ENCODE results near the gene CTCFL.
"Not testable (repeated sequence)": the region's sequence is repeated elsewhere in the genome, so short reads cannot be mapped to it uniquely, and the experiment has no call there.

Gene CTCFL

GRCh38 chr20:57512432-57512831, 12.5 kb downstream of the CTCFL start:
- no peak for TF ChIP-seq POLR2AphosphoS5 (IDR thresholded peaks at IDR 0.05; ENCODE audit: low read depth, low read length)
- no peak for TF ChIP-seq POLR2A (IDR thresholded peaks at IDR 0.05; ENCODE audit: low read depth, low read length)
- no peak for TF ChIP-seq PAX5 (IDR thresholded peaks at IDR 0.05; ENCODE audit: insufficient read depth, low read length, severe bottlenecking)
- TF ChIP-seq TAF1 (IDR thresholded peaks at IDR 0.05; ENCODE audit: low read depth, low read length): no peak
- DNase-seq (ENCODE audit: insufficient read length, low spot score) (no peak), FAIRE-seq (no peak)

- not testable (repeated sequence) for DNase-seq (ENCODE audit: insufficient read length, low spot score); FAIRE-seq
These were observed 13.2 kb downstream of the CTCFL start for GRCh38 chr20:57511709-57512108.

GRCh38 chr20:57509665-57510237, 15.2 kb downstream of the CTCFL start:
- FAIRE-seq (no peak), DNase-seq (ENCODE audit: insufficient read length, low spot score) (no peak)
- TF ChIP-seq POU2F2 (IDR thresholded peaks at IDR 0.05; ENCODE audit: low read depth, low read length) (no peak), PAX5 (IDR thresholded peaks at IDR 0.05; ENCODE audit: insufficient read depth, low read length, severe bottlenecking) (no peak), TAF1 (IDR thresholded peaks at IDR 0.05; ENCODE audit: low read depth, low read length) (no peak), POLR2A (IDR thresholded peaks at IDR 0.05; ENCODE audit: low read depth, low read length) (no peak), POLR2AphosphoS5 (IDR thresholded peaks at IDR 0.05; ENCODE audit: low read depth, low read length) (no peak)

- TF ChIP-seq PAX5 (IDR thresholded peaks at IDR 0.05; ENCODE audit: insufficient read depth, low read length, severe bottlenecking) (no peak), POLR2AphosphoS5 (IDR thresholded peaks at IDR 0.05; ENCODE audit: low read depth, low read length) (no peak), SPI1 (IDR thresholded peaks at IDR 0.05; ENCODE audit: low read depth, low read length) (no peak), POU2F2 (IDR thresholded peaks at IDR 0.05; ENCODE audit: low read depth, low read length) (no peak), TAF1 (IDR thresholded peaks at IDR 0.05; ENCODE audit: low read depth, low read length) (no peak), POLR2A (IDR thresholded peaks at IDR 0.05; ENCODE audit: low read depth, low read length) (no peak)
- DNase-seq (ENCODE audit: insufficient read length, low spot score) (no peak), FAIRE-seq (no peak)
These were observed 16.1 kb downstream of the CTCFL start for GRCh38 chr20:57508831-57509230.

DNA sequence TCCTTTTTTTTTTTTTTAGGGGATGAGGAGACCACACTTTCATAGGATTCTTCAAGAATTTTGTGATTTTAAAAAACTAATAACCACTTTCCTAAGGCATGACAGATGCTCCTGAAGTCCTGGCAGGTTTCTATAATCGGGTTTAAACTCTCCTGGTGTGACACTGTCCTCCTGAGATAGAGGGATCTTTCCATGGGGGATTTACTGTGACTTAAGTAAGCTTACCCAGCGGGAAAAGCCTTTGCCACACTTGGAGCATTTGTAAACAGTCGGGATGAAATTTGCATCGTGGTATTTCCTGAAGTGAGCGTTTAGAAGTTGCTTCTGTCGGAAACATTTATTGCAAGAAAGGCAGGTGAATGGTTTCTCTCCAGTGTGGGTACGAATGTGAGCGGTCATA, 16.6 kb downstream of the CTCFL start:
- TF ChIP-seq POLR2AphosphoS5 (IDR thresholded peaks at IDR 0.05; ENCODE audit: low read depth, low read length): no peak
- no peak for TF ChIP-seq POU2F2 (IDR thresholded peaks at IDR 0.05; ENCODE audit: low read depth, low read length)
- no peak for TF ChIP-seq TAF1 (IDR thresholded peaks at IDR 0.05; ENCODE audit: low read depth, low read length)
- no peak for TF ChIP-seq PAX5 (IDR thresholded peaks at IDR 0.05; ENCODE audit: insufficient read depth, low read length, severe bottlenecking)
- TF ChIP-seq POLR2A (IDR thresholded peaks at IDR 0.05; ENCODE audit: low read depth, low read length): no peak
- no peak for TF ChIP-seq SPI1 (IDR thresholded peaks at IDR 0.05; ENCODE audit: low read depth, low read length)
- FAIRE-seq (no peak), DNase-seq (ENCODE audit: insufficient read length, low spot score) (no peak)

GRCh38 chr20:57507477-57507876, 17.5 kb downstream of the CTCFL start:
- no peak for TF ChIP-seq POU2F2 (IDR thresholded peaks at IDR 0.05; ENCODE audit: low read depth, low read length)
- TF ChIP-seq POLR2AphosphoS5 (IDR thresholded peaks at IDR 0.05; ENCODE audit: low read depth, low read length): no peak
- TF ChIP-seq SPI1 (IDR thresholded peaks at IDR 0.05; ENCODE audit: low read depth, low read length): no peak
- TF ChIP-seq POLR2A (IDR thresholded peaks at IDR 0.05; ENCODE audit: low read depth, low read length): no peak
- no peak for TF ChIP-seq TAF1 (IDR thresholded peaks at IDR 0.05; ENCODE audit: low read depth, low read length)
- TF ChIP-seq PAX5 (IDR thresholded peaks at IDR 0.05; ENCODE audit: insufficient read depth, low read length, severe bottlenecking): no peak
- no peak for DNase-seq (ENCODE audit: insufficient read length, low spot score)
- no peak for FAIRE-seq

DNA sequence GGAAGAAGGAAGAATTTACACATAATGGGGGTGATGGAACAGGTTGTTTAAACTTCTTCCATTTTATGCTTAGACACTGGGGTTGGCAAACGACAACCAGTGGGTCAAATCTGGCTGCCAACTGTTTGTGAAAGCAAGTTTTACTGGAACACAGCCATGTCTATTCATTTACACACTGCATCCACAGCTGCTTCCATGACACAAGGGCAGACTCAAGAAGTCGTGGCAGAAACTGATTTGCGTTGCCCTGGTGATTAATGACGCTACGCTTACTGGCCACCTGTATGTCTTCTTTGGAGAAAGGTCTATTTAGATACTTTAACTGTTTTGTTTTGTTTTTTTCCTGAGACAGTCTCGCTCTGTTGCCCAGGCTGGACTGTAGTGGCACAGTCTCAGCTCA, 19.0 kb downstream of the CTCFL start:
- TF ChIP-seq POU2F2 (IDR thresholded peaks at IDR 0.05; ENCODE audit: low read depth, low read length) (no peak), POLR2AphosphoS5 (IDR thresholded peaks at IDR 0.05; ENCODE audit: low read depth, low read length) (no peak), POLR2A (IDR thresholded peaks at IDR 0.05; ENCODE audit: low read depth, low read length) (no peak), TAF1 (IDR thresholded peaks at IDR 0.05; ENCODE audit: low read depth, low read length) (no peak), PAX5 (IDR thresholded peaks at IDR 0.05; ENCODE audit: insufficient read depth, low read length, severe bottlenecking) (no peak), SPI1 (IDR thresholded peaks at IDR 0.05; ENCODE audit: low read depth, low read length) (no peak)
- no peak for FAIRE-seq
- DNase-seq (ENCODE audit: insufficient read length, low spot score): no peak

GRCh38 chr20:57504411-57504810, 20.5 kb downstream of the CTCFL start:
- DNase-seq (ENCODE audit: insufficient read length, low spot score) (no peak), FAIRE-seq (no peak)

GRCh38 chr20:57503035-57503658, 21.8 kb downstream of the CTCFL start:
- DNase-seq (ENCODE audit: insufficient read length, low spot score) (no peak), FAIRE-seq (peak; percentile 57)
- TF ChIP-seq POLR2AphosphoS5 (IDR thresholded peaks at IDR 0.05; ENCODE audit: low read depth, low read length) (no peak), SPI1 (IDR thresholded peaks at IDR 0.05; ENCODE audit: low read depth, low read length) (peak; percentile 68), PAX5 (IDR thresholded peaks at IDR 0.05; ENCODE audit: insufficient read depth, low read length, severe bottlenecking) (peak; percentile 10), POU2F2 (IDR thresholded peaks at IDR 0.05; ENCODE audit: low read depth, low read length) (no peak)

More at GRCh38 chr20:57504411-57504810, 20.5 kb downstream of the CTCFL start:
- no peak for TF ChIP-seq POLR2A (IDR thresholded peaks at IDR 0.05; ENCODE audit: low read depth, low read length)
- TF ChIP-seq SPI1 (IDR thresholded peaks at IDR 0.05; ENCODE audit: low read depth, low read length): no peak
- TF ChIP-seq TAF1 (IDR thresholded peaks at IDR 0.05; ENCODE audit: low read depth, low read length): no peak
- TF ChIP-seq POU2F2 (IDR thresholded peaks at IDR 0.05; ENCODE audit: low read depth, low read length): no peak
- no peak for TF ChIP-seq PAX5 (IDR thresholded peaks at IDR 0.05; ENCODE audit: insufficient read depth, low read length, severe bottlenecking)
- no peak for TF ChIP-seq POLR2AphosphoS5 (IDR thresholded peaks at IDR 0.05; ENCODE audit: low read depth, low read length)

- FAIRE-seq: no peak
- DNase-seq (ENCODE audit: insufficient read length, low spot score): no peak
- no peak for TF ChIP-seq TAF1 (IDR thresholded peaks at IDR 0.05; ENCODE audit: low read depth, low read length)
- TF ChIP-seq PAX5 (IDR thresholded peaks at IDR 0.05; ENCODE audit: insufficient read depth, low read length, severe bottlenecking): no peak
- TF ChIP-seq POLR2AphosphoS5 (IDR thresholded peaks at IDR 0.05; ENCODE audit: low read depth, low read length): no peak
- TF ChIP-seq POLR2A (IDR thresholded peaks at IDR 0.05; ENCODE audit: low read depth, low read length): no peak
- no peak for TF ChIP-seq SPI1 (IDR thresholded peaks at IDR 0.05; ENCODE audit: low read depth, low read length)
- TF ChIP-seq POU2F2 (IDR thresholded peaks at IDR 0.05; ENCODE audit: low read depth, low read length): no peak
These were observed 22.6 kb downstream of the CTCFL start for GRCh38 chr20:57502336-57502700.

All from GM12891 (cell line).